ENCODE results near the gene APMAP. TPM values are rescaled to one million over a fixed set of nuclear protein-coding genes. Genes with fewer than 3 reads are reported as not detected.

The APMAP gene
- total RNA-seq, 4 donors from 2014 or later = 85.3 to 337 (median 163) TPM

- TF ChIP-seq, protein P1, sequence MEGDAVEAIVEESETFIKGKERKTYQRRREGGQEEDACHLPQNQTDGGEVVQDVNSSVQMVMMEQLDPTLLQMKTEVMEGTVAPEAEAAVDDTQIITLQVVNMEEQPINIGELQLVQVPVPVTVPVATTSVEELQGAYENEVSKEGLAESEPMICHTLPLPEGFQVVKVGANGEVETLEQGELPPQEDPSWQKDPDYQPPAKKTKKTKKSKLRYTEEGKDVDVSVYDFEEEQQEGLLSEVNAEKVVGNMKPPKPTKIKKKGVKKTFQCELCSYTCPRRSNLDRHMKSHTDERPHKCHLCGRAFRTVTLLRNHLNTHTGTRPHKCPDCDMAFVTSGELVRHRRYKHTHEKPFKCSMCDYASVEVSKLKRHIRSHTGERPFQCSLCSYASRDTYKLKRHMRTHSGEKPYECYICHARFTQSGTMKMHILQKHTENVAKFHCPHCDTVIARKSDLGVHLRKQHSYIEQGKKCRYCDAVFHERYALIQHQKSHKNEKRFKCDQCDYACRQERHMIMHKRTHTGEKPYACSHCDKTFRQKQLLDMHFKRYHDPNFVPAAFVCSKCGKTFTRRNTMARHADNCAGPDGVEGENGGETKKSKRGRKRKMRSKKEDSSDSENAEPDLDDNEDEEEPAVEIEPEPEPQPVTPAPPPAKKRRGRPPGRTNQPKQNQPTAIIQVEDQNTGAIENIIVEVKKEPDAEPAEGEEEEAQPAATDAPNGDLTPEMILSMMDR (IDR thresholded peaks at IDR 0.05) = no peak
- no peak for DNase-seq (ENCODE audit: low spot score)
- no peak for ATAC-seq (ENCODE audit: low FRiP score)
Measured at GRCh38 chr20:24965065-24965919, 27.3 kb downstream of the APMAP start.

DNA sequence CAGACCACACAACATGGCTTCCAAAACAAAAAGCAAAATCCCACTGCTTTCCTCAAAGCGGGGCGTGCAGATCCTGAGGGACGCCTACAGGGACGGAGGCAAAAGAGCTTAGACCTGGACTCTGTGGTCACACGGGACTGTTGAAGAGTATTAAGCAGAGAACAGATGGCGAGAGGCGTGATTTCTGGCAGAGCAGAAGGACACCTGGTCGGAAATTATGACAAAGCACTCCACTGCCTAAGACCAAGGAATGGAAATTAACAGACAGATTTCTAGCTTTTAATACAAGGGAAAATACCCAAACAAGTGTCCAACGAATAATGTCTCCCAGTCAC is 28.1 kb downstream of the APMAP start:
- TF ChIP-seq, protein P1 (IDR thresholded peaks at IDR 0.05) = no peak
- no peak for ATAC-seq (ENCODE audit: low FRiP score)
- no peak for DNase-seq (ENCODE audit: low spot score)

DNA sequence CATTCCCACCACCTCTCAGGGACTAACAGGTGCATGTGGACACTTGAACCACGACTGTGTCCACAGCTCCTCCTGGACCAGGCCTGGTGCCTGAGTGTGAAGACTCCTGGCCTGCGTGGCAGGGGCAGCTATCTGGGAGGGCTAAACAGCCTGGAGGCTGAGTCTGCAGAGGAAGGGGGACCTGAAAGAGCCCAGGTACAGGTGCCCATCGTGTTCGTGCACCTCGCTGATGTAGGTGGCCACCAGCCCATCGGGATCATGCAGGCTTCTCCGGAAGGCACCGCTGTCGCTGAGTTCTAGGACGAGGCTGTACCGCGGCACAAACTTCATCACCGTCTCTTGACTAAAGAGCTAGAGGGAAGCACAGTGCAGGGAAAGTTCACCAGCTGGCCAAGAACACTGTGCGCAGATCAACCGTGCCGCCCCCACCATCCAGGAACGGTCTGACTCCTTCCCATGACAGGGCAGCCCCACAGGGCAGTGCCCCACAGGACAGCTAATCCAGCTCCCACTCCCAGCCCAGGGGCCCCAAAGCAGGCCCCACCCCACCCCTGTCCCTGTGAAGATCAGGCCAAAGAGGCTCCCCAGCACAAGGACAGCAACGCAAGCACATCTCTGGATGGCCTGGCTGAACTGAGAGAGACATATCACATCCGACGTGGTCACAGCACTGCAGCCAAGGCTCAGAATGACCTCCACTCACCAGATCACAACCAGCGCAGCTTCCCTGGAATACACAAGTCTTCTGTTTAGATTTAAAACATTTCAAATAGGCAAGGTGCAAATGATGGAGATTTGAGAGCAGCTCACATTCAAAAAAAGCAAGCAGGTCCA is 28.7 kb downstream of the APMAP start:
- no peak for DNase-seq (ENCODE audit: low spot score)
- no peak for ATAC-seq (ENCODE audit: low FRiP score)
- TF ChIP-seq, protein P1 (IDR thresholded peaks at IDR 0.05) = no peak

DNA sequence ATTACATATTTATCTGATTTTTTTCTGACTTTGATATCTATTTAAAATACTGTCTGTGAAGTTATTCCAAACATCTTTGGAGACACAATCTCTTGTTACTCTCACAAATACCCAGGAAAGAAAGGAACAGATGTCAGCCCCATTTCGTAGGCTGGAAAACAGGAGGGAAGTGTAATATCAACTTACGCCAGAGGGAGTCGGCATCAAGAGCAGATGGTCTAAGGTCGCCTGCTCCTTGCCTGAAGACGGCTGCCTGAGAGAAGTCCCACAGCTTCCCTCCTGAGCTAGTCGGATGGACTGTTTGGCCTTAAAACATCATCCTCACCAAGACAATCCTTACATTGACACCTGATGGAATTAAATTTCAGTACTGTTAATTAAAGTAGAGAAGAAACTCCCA is 30.0 kb downstream of the APMAP start:
- TF ChIP-seq, protein P1 (IDR thresholded peaks at IDR 0.05) = no peak
- DNase-seq (ENCODE audit: low spot score) = no peak

DNA sequence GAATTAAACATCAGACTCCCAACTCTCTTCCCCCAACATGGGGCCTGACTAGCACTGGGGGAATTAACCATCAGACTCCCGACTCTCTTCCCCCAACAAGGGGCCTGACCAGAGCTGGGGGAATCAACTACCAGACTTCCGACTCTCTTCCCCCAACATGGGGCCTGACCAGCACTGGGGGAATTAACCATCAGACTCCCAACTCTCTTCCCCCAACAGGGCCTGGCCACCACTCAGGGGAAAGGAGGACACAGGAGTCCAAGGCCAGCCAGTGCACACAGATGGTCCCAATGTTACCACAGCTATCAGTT is 30.4 kb downstream of the APMAP start:
- ATAC-seq (ENCODE audit: low FRiP score) (no peak), DNase-seq (ENCODE audit: low spot score) (no peak)
- TF ChIP-seq, protein P1 (IDR thresholded peaks at IDR 0.05) = no peak

More for the DNA sequence above, 30.0 kb downstream of the APMAP start:
- ATAC-seq (ENCODE audit: low FRiP score) = no peak

GRCh38 chr20:24961384-24962181 is 31.0 kb downstream of the APMAP start:
- DNase-seq (ENCODE audit: low spot score) (no peak), ATAC-seq (ENCODE audit: low FRiP score) (no peak)
- TF ChIP-seq, protein P1 (IDR thresholded peaks at IDR 0.05) = no peak
